ENCODE data around the gene OGFOD2.

Gene OGFOD2

GRCh38 chr12:122996621-122997342, 21.7 kb downstream of the OGFOD2 start:
- peaks cover 5% of the 10 kb centered on the region for H3K4me1 Mint-ChIP-seq
- no peaks in the 10 kb centered on the region for H3K27me3 Mint-ChIP-seq
- H3K9me3 Mint-ChIP-seq, result no peaks in the 10 kb centered on the region
- ATAC-seq, result no peak
- H3K27ac Mint-ChIP-seq, result no peak overlapping the region
- DNase-seq, result no peak
- no peak overlapping the region for H3K4me3 Mint-ChIP-seq
- no peaks in the 10 kb centered on the region for H3K36me3 Mint-ChIP-seq (ENCODE audit: low read depth)

- ATAC-seq, result no peak
- Mint-ChIP-seq H3K4me3 (no peak overlapping the region), H3K4me1 (peaks cover 5% of the 10 kb centered on the region), H3K9me3 (no peaks in the 10 kb centered on the region), H3K27me3 (no peaks in the 10 kb centered on the region), H3K36me3 (ENCODE audit: low read depth) (no peaks in the 10 kb centered on the region), H3K27ac (no peak overlapping the region)
- DNase-seq, result no peak
These were observed 22.6 kb downstream of the OGFOD2 start for GRCh38 chr12:122997343-122998250.

- H3K4me3 Mint-ChIP-seq, result no peak overlapping the region
- H3K27me3 Mint-ChIP-seq, result no peaks in the 10 kb centered on the region
- peaks cover 3% of the 10 kb centered on the region for H3K4me1 Mint-ChIP-seq
- ATAC-seq (no peak), DNase-seq (no peak)
- H3K9me3 Mint-ChIP-seq, result no peaks in the 10 kb centered on the region
- H3K27ac Mint-ChIP-seq, result no peak overlapping the region
- no peaks in the 10 kb centered on the region for H3K36me3 Mint-ChIP-seq (ENCODE audit: low read depth)
These were observed 23.3 kb downstream of the OGFOD2 start for GRCh38 chr12:122998316-122998715.

GRCh38 chr12:122999196-122999946, 24.3 kb downstream of the OGFOD2 start:
- H3K4me3 Mint-ChIP-seq, result no peak overlapping the region
- H3K36me3 Mint-ChIP-seq (ENCODE audit: low read depth), result no peaks in the 10 kb centered on the region
- no peaks in the 10 kb centered on the region for H3K27me3 Mint-ChIP-seq
- no peak for ATAC-seq
- H3K4me1 Mint-ChIP-seq, result no peaks in the 10 kb centered on the region
- H3K27ac Mint-ChIP-seq, result no peak overlapping the region
- no peaks in the 10 kb centered on the region for H3K9me3 Mint-ChIP-seq
- DNase-seq, result no peak

GRCh38 chr12:122999986-123000420, 25.0 kb downstream of the OGFOD2 start:
- Mint-ChIP-seq H3K27me3 (no peaks in the 10 kb centered on the region), H3K4me1 (no peaks in the 10 kb centered on the region), H3K27ac (no peak overlapping the region), H3K36me3 (ENCODE audit: low read depth) (no peaks in the 10 kb centered on the region), H3K9me3 (no peaks in the 10 kb centered on the region), H3K4me3 (no peak overlapping the region)
- DNase-seq, result no peak
- ATAC-seq, result no peak

- DNase-seq (no peak), ATAC-seq (no peak)
- H3K27ac Mint-ChIP-seq, result no peak overlapping the region
- H3K36me3 Mint-ChIP-seq (ENCODE audit: low read depth), result no peaks in the 10 kb centered on the region
- no peaks in the 10 kb centered on the region for H3K27me3 Mint-ChIP-seq
- no peaks in the 10 kb centered on the region for H3K9me3 Mint-ChIP-seq
- H3K4me3 Mint-ChIP-seq, result no peak overlapping the region
- no peaks in the 10 kb centered on the region for H3K4me1 Mint-ChIP-seq
These were observed 25.5 kb downstream of the OGFOD2 start for GRCh38 chr12:123000578-123000977.

GRCh38 chr12:123001464-123001863, 26.4 kb downstream of the OGFOD2 start:
- ATAC-seq (no peak), DNase-seq (no peak)
- Mint-ChIP-seq H3K4me1 (no peaks in the 10 kb centered on the region), H3K9me3 (no peaks in the 10 kb centered on the region), H3K4me3 (no peak overlapping the region), H3K27ac (no peak overlapping the region), H3K36me3 (ENCODE audit: low read depth) (no peaks in the 10 kb centered on the region), H3K27me3 (no peaks in the 10 kb centered on the region)

GRCh38 chr12:123003257-123003656, 28.2 kb downstream of the OGFOD2 start:
- DNase-seq, result no peak
- H3K27ac Mint-ChIP-seq, result no peak overlapping the region
- ATAC-seq, result no peak
- H3K9me3 Mint-ChIP-seq, result no peaks in the 10 kb centered on the region
- H3K27me3 Mint-ChIP-seq, result no peaks in the 10 kb centered on the region
- no peak overlapping the region for H3K4me3 Mint-ChIP-seq
- no peaks in the 10 kb centered on the region for H3K4me1 Mint-ChIP-seq
- no peaks in the 10 kb centered on the region for H3K36me3 Mint-ChIP-seq (ENCODE audit: low read depth)

GRCh38 chr12:123004287-123004686, 29.2 kb downstream of the OGFOD2 start:
- no peak for ATAC-seq
- no peak overlapping the region for H3K4me3 Mint-ChIP-seq
- no peaks in the 10 kb centered on the region for H3K9me3 Mint-ChIP-seq
- H3K36me3 Mint-ChIP-seq (ENCODE audit: low read depth), result no peaks in the 10 kb centered on the region
- H3K4me1 Mint-ChIP-seq, result no peaks in the 10 kb centered on the region
- H3K27me3 Mint-ChIP-seq, result no peaks in the 10 kb centered on the region
- no peak overlapping the region for H3K27ac Mint-ChIP-seq
- no peak for DNase-seq

GRCh38 chr12:123005081-123005626, 30.1 kb downstream of the OGFOD2 start:
- Mint-ChIP-seq H3K27ac (no peak overlapping the region), H3K27me3 (no peaks in the 10 kb centered on the region), H3K4me3 (no peak overlapping the region), H3K9me3 (no peaks in the 10 kb centered on the region), H3K36me3 (ENCODE audit: low read depth) (no peaks in the 10 kb centered on the region), H3K4me1 (no peaks in the 10 kb centered on the region)
- DNase-seq (no peak), ATAC-seq (no peak)

- Mint-ChIP-seq H3K9me3 (no peaks in the 10 kb centered on the region), H3K36me3 (ENCODE audit: low read depth) (no peaks in the 10 kb centered on the region), H3K27me3 (no peaks in the 10 kb centered on the region), H3K4me1 (no peaks in the 10 kb centered on the region), H3K4me3 (no peak overlapping the region), H3K27ac (no peak overlapping the region)
- ATAC-seq, result no peak
- no peak for DNase-seq
These were observed 31.9 kb downstream of the OGFOD2 start for GRCh38 chr12:123006977-123007376.

- ATAC-seq (no peak), DNase-seq (no peak)
- no peaks in the 10 kb centered on the region for H3K4me1 Mint-ChIP-seq
- no peaks in the 10 kb centered on the region for H3K36me3 Mint-ChIP-seq (ENCODE audit: low read depth)
- H3K27ac Mint-ChIP-seq, result no peak overlapping the region
- no peaks in the 10 kb centered on the region for H3K27me3 Mint-ChIP-seq
- H3K9me3 Mint-ChIP-seq, result no peaks in the 10 kb centered on the region
- no peak overlapping the region for H3K4me3 Mint-ChIP-seq
These were observed 35.1 kb downstream of the OGFOD2 start for GRCh38 chr12:123010110-123010509.

- H3K4me1 Mint-ChIP-seq, result no peaks in the 10 kb centered on the region
- no peaks in the 10 kb centered on the region for H3K9me3 Mint-ChIP-seq
- H3K4me3 Mint-ChIP-seq, result no peak overlapping the region
- H3K27me3 Mint-ChIP-seq, result no peaks in the 10 kb centered on the region
- H3K27ac Mint-ChIP-seq, result no peak overlapping the region
- H3K36me3 Mint-ChIP-seq (ENCODE audit: low read depth), result no peaks in the 10 kb centered on the region
- ATAC-seq, result no peak
- DNase-seq, result no peak
These were observed 35.6 kb downstream of the OGFOD2 start for GRCh38 chr12:123010681-123011080.

- Mint-ChIP-seq H3K9me3 (no peaks in the 10 kb centered on the region), H3K36me3 (ENCODE audit: low read depth) (no peaks in the 10 kb centered on the region), H3K27me3 (no peaks in the 10 kb centered on the region), H3K4me1 (no peaks in the 10 kb centered on the region), H3K4me3 (no peak overlapping the region), H3K27ac (no peak overlapping the region)
- DNase-seq, result no peak
- no peak for ATAC-seq
These were observed 36.7 kb downstream of the OGFOD2 start for GRCh38 chr12:123011701-123012100.
